Motor neuron (in vitro differentiated cells): ENCODE results near the gene LYPLAL1. TPM values are rescaled to one million over a fixed set of nuclear protein-coding genes. Genes with fewer than 3 reads are reported as not detected.
"Not testable (repeated sequence)": the region's sequence is repeated elsewhere in the genome, so short reads cannot be mapped to it uniquely, and the experiment has no call there.

ENCODE experiments used
- ATAC-seq, 8 experiments: fragments of 200-7000 bp; cut with Tn5 transposase; replicated peaks in 6 of 8; 2 replicates each; pipeline ENCODE4 v1.8.0; 2021; ENCODE audit warnings: mild to moderate bottlenecking in 8 of 8, moderate library complexity in 8 of 8
- H3K27ac ChIP-seq, 2 donors: fragments of 250-450 bp; sonication (Bioruptor Pico); 2 replicates each; pipeline ENCODE4 v1.9.0; 2021; ENCODE audit warnings: antibody characterized with exemption in 2 of 2, mild to moderate bottlenecking in 2 of 2, moderate library complexity in 1 of 2
- H3K4me1 ChIP-seq, 2 donors: fragments of 250-450 bp; sonication (Bioruptor Pico); replicated peaks in 1 of 2; 2 replicates each; pipeline ENCODE4 v1.6.1; 2021; ENCODE audit warnings: antibody characterized with exemption in 2 of 2, mild to moderate bottlenecking in 2 of 2, moderate library complexity in 1 of 2
- H3K4me3 ChIP-seq, 5 donors: fragments of 250-450 bp; sonication (Bioruptor Pico); 2 replicates each; pipeline ENCODE4 v1.9.0; 2021; ENCODE audit warnings: antibody characterized with exemption in 5 of 5, mild to moderate bottlenecking in 5 of 5, moderate library complexity in 4 of 5
- WGBS, 10 experiments: fragments of 450-650 bp; shearing (Covaris generic); methylation state at CpG; one replicate each; pipeline ENCODE4 v1.0.0; 2022; 5-methylcytosine and 5-hydroxymethylcytosine counted together
- in situ Hi-C, 9 experiments: fragments of 400-800 bp; cut with MboI; loops; one replicate each; pipeline ENCODE4 v1.15.0; 2021; ENCODE audit warnings: low sequenced_read_pairs in 9 of 9, low pct_unique_long_range_greater_than_20kb in 2 of 9; ENCODE audit not compliant: unreplicated experiment in 9 of 9
- total RNA-seq, 8 experiments: library from RNA; unstranded; fragments of 300-600 nt; gene quantifications; 2 replicates each; pipeline versions ENCODE4 v1.2.3 to v1.2.4, GENCODE V29; 2022

The LYPLAL1 gene
- total RNA-seq, 8 experiments from 2014 or later: 20.0 to 51.0 (median 41.2) TPM

DNA sequence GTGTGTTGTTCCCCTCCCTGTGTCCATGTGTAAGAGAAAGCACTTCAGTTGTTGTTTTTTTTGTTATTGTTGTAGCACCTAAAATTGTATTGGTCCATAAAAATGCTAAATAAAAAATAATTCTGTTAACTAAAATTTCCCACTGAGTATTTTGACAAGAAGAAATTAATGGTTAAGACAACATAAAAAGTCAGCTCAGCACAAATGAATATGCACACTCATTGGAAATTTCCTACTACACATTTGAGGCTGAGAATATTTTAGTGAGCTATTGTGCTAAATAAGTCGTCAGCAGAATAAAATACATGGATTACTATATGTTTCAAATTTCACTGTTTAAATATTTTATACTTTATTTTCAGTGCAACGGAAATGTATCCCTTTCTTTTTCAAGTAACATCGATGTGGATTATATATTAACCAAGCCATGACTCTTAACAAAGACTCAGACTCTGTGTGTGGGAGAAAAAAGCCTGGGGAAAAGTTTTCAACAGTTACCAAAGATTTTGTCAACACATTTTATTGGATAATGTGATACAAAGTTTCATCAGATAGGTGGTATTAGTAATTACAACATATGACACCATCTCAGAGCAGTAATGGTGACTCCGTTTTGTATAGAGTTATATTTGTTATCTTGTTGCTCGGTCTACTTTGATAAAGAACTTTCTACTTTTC lies 63.4 kb downstream of the LYPLAL1 start:
- ATAC-seq: no peak
- peaks cover 0 to 3% of the 10 kb centered on the region in 2 donors for H3K4me1 ChIP-seq
- no peak overlapping the region for H3K27ac ChIP-seq
- H3K4me3 ChIP-seq: no peak overlapping the region
- in situ Hi-C loops: no loop called here
- WGBS, 10 experiments: 29 to 98% (median 54%) methylated on average over 2 to 5 of the region's 5 CpGs

GRCh38 chr1:219239518-219239917 lies 65.8 kb downstream of the LYPLAL1 start:
- in situ Hi-C loops: no loop called here
- Histone ChIP-seq H3K27ac (no peak overlapping the region), H3K4me1 (peaks cover 0 to 3% of the 10 kb centered on the region in 2 donors), H3K4me3 (no peak overlapping the region)
- WGBS, 10 experiments: 87 to 100% (median 90%) methylated on average over 2 of the region's 2 CpGs; no CpG with 5 or more reads in 1 of the 10 experiments
- no peak for ATAC-seq

DNA sequence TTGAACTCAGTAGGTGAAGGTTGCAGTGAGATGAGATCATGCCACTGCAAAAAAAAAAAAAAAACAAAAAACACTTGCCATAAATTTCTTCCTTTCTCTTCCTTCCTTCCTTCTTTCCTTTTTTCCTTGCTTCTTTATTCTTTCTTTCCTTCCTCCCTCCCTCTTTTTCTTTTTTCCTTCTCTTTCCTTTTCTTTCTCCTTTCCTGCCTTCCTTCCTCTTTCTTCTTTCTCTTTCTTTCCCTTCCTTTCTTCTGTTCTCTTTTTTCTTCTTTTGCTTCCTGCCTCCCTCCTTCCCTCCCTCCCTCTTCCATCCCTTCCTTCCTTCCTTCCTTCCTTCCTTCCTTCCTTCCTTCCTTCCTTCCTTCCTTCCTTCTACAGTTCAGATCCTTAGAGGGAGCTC lies 71.2 kb downstream of the LYPLAL1 start:
- no peak for ATAC-seq
- Histone ChIP-seq H3K27ac (no peak overlapping the region), H3K4me3 (no peak overlapping the region), H3K4me1 (peaks cover 0 to 4% of the 10 kb centered on the region in 2 donors)
- in situ Hi-C loops: no loop called here

DNA sequence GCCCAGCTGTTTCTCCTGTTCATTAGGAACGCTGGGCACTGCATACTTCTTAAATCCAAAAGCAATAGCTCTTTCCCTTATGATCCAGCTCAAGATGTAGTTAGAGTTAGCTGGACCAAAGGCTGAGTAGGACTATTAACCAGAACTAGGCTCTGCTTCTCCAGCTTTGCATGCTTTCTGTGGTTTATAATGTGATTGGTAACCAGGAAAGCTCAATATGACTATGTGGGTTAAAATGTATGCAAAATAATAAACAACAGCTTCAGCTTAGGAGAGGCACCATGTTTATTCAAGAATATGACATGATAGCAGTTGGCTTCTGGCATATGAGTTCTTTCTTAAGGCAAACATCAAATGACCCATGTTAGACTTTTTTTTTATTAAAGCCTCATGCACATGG lies 73.8 kb downstream of the LYPLAL1 start:
- H3K4me3 ChIP-seq: no peak overlapping the region
- no peak for ATAC-seq
- H3K27ac ChIP-seq: no peak overlapping the region
- peaks cover 0 to 4% of the 10 kb centered on the region in 2 donors for H3K4me1 ChIP-seq
- in situ Hi-C loops: no loop called here
- 0 to 92% (median 70%) methylated on average over 1 of the region's 1 CpG; no CpG with 5 or more reads in 3 of the 10 experiments for WGBS, 10 experiments

GRCh38 chr1:219250468-219250867 lies 76.8 kb downstream of the LYPLAL1 start:
- in situ Hi-C loops, ATAC-seq: not testable (repeated sequence)
- WGBS, 10 experiments: 79 to 100% (median 89%) methylated on average over 1 to 2 of the region's 2 CpGs; no CpG with 5 or more reads in 1 of the 10 experiments

GRCh38 chr1:219257751-219258150 lies 84.1 kb downstream of the LYPLAL1 start:
- WGBS, 10 experiments: 0 to 89% (median 44%) methylated on average over 1 to 2 of the region's 2 CpGs; no CpG with 5 or more reads in 1 of the 10 experiments
- no peak for ATAC-seq
- in situ Hi-C loops: no loop called here
- Histone ChIP-seq H3K4me3 (no peak overlapping the region), H3K27ac (no peak overlapping the region), H3K4me1 (no peaks in the 10 kb centered on the region)

More at GRCh38 chr1:219250468-219250867, 76.8 kb downstream of the LYPLAL1 start:
- not testable (repeated sequence) for H3K4me1 ChIP-seq, H3K27ac ChIP-seq, H3K4me3 ChIP-seq

- ATAC-seq: no peak
- WGBS, 10 experiments: 33 to 100% (median 98%) methylated on average over 1 to 2 of the region's 2 CpGs
- Histone ChIP-seq H3K4me3 (no peak overlapping the region), H3K27ac (no peak overlapping the region), H3K4me1 (peaks cover 9 to 14% of the 10 kb centered on the region in 2 donors)
- in situ Hi-C loops: no loop called here
These were observed 87.8 kb downstream of the LYPLAL1 start for GRCh38 chr1:219261454-219261853.
